H1 (cell line): ENCODE results near the gene SEC16A.

Experiments
- CEBPB ChIP-seq: IDR thresholded peaks from 2 replicates; pipeline ENCODE4 v1.6.1; 2012; ENCODE audit warnings: low read depth, low read length
- CHD2 ChIP-seq: IDR thresholded peaks from 2 replicates; pipeline ENCODE4 v1.6.1; 2012; ENCODE audit warnings: low read length, improper control_type of control experiment
- POLR2AphosphoS5 ChIP-seq: IDR thresholded peaks from 2 replicates; pipeline ENCODE4 v1.6.1; 2011; ENCODE audit warnings: low read depth, low read length
- RFX5 ChIP-seq: IDR thresholded peaks from 2 replicates; pipeline ENCODE4 v1.6.1; 2011; ENCODE audit warnings: low read depth, low read length, improper control_type of control experiment, borderline replicate concordance
- TF ChIP-seq, protein P1 (sequence below), 3 experiments: IDR thresholded peaks; 1 replicate in 2 of 3; 2 replicates in 1 of 3; pipeline versions ENCODE4 v1.5.1 to v1.6.1; 2011; ENCODE audit warnings: low read length in 3 of 3, mild to moderate bottlenecking in 3 of 3, inconsistent platforms in 2 of 3, low read depth in 1 of 3, moderate library complexity in 1 of 3; ENCODE audit not compliant: insufficient read depth in 1 of 3; ENCODE audit errors: control extremely low read depth in 1 of 3

DNA sequence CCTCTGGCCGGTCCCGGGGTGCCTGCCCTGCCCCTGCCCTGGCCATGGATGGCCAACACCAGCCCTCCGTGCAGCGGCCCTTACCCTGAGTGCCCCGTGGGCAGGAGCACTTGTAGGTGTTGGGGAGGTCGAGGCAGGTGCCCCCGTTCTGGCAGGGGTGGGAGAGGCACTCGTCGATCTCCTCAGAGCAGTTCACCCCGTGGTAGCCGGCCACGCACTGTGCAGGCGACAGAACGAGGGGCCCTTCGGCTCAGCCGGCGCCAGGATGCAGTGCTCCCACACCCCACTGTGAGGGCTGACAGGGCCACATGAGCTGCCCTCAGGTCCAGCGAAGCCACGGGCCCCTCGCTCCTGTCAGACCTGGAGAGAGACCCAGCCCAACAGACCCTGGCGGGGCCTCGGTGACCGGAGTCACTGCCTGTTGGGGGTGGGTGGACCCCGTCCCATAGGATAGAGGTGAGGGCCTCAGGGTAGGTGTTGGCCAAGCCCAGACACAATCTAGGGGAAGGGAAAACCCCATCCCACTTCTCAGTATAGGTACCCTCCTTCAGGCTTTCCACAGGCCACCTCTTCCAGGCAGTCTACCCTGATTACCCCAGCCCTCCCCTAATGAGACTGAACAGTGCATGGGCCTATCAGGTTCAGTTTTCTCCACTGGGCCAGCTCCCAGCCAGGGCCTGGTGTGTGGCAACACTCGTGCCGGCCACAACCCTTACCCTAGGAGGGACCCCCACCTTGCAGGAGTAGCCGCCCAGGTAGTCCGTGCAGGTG lies 24.6 kb upstream of the SEC16A start:
- TF ChIP-seq CHD2 (no peak), CEBPB (no peak), RFX5 (no peak), POLR2AphosphoS5 (no peak)
- TF ChIP-seq, protein P1, sequence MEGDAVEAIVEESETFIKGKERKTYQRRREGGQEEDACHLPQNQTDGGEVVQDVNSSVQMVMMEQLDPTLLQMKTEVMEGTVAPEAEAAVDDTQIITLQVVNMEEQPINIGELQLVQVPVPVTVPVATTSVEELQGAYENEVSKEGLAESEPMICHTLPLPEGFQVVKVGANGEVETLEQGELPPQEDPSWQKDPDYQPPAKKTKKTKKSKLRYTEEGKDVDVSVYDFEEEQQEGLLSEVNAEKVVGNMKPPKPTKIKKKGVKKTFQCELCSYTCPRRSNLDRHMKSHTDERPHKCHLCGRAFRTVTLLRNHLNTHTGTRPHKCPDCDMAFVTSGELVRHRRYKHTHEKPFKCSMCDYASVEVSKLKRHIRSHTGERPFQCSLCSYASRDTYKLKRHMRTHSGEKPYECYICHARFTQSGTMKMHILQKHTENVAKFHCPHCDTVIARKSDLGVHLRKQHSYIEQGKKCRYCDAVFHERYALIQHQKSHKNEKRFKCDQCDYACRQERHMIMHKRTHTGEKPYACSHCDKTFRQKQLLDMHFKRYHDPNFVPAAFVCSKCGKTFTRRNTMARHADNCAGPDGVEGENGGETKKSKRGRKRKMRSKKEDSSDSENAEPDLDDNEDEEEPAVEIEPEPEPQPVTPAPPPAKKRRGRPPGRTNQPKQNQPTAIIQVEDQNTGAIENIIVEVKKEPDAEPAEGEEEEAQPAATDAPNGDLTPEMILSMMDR (IDR thresholded peaks at IDR 0.05; ENCODE audit: control extremely low read depth in 1 of 3, insufficient read depth in 1 of 3, low read depth in 1 of 3, low read length in 3 of 3) = no peak
